Esophagus (tissue), 2 donors: Measurements from ENCODE around the gene LENG9. TPM values are rescaled to one million over a fixed set of nuclear protein-coding genes. Genes with fewer than 3 reads are reported as not detected.

Experiments used
- H3K27ac ChIP-seq, 2 donors: one replicate each; pipeline ENCODE4 v1.5.1; 2013; ENCODE audit warnings: low read depth in 2 of 2, mild to moderate bottlenecking in 2 of 2, inconsistent platforms in 1 of 2, low read length in 1 of 2, moderate library complexity in 1 of 2
- H3K27me3 ChIP-seq, 2 donors: one replicate each; pipeline ENCODE4 v1.6.1; 2013; ENCODE audit warnings: low read length in 2 of 2, control low read depth in 1 of 2, mild to moderate bottlenecking in 1 of 2; ENCODE audit not compliant: insufficient read depth in 2 of 2, control insufficient read depth in 1 of 2
- H3K36me3 ChIP-seq, 2 donors: one replicate each; pipeline ENCODE4 v1.6.1; 2013; ENCODE audit warnings: low read length in 1 of 2; ENCODE audit not compliant: control insufficient read depth in 2 of 2, insufficient read depth in 2 of 2
- H3K4me1 ChIP-seq, 2 donors: one replicate each; pipeline ENCODE4 v1.6.1; 2013; ENCODE audit warnings: low read length in 1 of 2; ENCODE audit not compliant: control insufficient read depth in 2 of 2, insufficient read depth in 2 of 2
- H3K4me3 ChIP-seq, 2 donors: one replicate each; pipeline ENCODE4 v1.5.1; 2013; ENCODE audit warnings: low read length in 2 of 2, mild to moderate bottlenecking in 2 of 2, low read depth in 1 of 2, moderate library complexity in 1 of 2
- H3K9me3 ChIP-seq, 2 donors: one replicate each; pipeline ENCODE4 v1.6.1; 2013; ENCODE audit warnings: mild to moderate bottlenecking in 2 of 2, low read depth in 1 of 2, low read length in 1 of 2, moderate library complexity in 1 of 2; ENCODE audit not compliant: control insufficient read depth in 2 of 2, insufficient read depth in 1 of 2
- WGBS, 2 donors: extraction: QIAGEN DNeasy Blood & Tissue Kit; methylation state at CpG; one replicate each; pipeline ENCODE4 v1.1.7; 2013; 5-methylcytosine and 5-hydroxymethylcytosine counted together
- polyA plus RNA-seq, 2 donors: library from polyadenylated mRNA; stranded (reverse); fragments of 200-250 nt; gene quantifications; one replicate each; pipeline ENCODE4 v1.2.3, GENCODE V29; 2013
- donor health status: healthy with polysubstance abuse.
- donor health status: Bipolar disorder and iron deficiency.

The LENG9 gene
- polyA plus RNA-seq, 2 donors = 4.4 to 5.8 TPM

DNA sequence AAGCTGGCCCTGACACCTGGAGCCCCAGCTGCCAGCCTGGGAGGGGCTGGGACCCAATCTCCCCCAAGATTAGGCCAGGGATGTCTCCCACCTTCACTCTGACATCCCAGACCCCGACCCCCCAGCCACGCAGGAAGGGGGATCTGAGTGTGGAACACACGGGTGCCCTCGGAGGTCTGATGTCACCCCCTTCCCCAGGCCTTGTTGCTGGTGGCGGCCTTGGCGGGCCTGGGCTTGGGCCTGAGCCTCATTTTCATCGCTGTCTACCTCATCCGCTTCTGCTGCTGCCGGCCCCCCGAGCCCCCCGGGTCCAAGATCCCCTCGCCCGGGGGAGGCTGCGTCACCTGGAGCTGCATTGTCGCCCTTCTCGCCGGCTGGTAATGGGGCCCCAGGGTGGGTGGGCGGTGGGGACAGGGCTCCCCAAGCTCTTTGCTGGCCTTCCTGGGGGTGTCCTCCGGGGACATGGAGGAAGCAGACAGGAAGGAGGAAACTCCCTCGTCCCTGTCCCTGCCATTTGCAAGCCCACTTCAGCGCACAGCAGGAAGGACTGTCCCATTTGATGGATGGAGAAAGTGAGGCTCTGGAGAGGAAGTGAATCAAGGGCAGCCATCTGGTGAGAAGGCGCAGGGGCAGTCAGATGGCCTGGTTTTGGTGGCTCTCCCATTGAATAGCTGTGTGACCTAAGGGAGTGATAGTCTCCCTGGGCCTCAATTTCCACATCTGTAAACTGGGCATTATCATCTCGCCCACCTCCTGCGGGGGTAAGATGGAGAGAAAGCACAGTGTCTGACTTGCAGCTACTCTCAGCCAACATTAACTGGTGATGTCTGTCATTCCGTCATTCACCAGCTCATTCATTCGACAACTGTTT, 44.4 kb downstream of the LENG9 start:
- Histone ChIP-seq H3K9me3 (peaks cover 0 to 4% of the 10 kb centered on the region in 2 donors), H3K4me1 (peaks cover 0 to 2% of the 10 kb centered on the region in 2 donors), H3K36me3 (no peaks in the 10 kb centered on the region), H3K4me3 (no peak overlapping the region), H3K27me3 (peaks cover 0 to 16% of the 10 kb centered on the region in 2 donors), H3K27ac (no peak overlapping the region)
- WGBS, 2 donors = 82 to 83% methylated on average over 26 of the region's 26 CpGs

DNA sequence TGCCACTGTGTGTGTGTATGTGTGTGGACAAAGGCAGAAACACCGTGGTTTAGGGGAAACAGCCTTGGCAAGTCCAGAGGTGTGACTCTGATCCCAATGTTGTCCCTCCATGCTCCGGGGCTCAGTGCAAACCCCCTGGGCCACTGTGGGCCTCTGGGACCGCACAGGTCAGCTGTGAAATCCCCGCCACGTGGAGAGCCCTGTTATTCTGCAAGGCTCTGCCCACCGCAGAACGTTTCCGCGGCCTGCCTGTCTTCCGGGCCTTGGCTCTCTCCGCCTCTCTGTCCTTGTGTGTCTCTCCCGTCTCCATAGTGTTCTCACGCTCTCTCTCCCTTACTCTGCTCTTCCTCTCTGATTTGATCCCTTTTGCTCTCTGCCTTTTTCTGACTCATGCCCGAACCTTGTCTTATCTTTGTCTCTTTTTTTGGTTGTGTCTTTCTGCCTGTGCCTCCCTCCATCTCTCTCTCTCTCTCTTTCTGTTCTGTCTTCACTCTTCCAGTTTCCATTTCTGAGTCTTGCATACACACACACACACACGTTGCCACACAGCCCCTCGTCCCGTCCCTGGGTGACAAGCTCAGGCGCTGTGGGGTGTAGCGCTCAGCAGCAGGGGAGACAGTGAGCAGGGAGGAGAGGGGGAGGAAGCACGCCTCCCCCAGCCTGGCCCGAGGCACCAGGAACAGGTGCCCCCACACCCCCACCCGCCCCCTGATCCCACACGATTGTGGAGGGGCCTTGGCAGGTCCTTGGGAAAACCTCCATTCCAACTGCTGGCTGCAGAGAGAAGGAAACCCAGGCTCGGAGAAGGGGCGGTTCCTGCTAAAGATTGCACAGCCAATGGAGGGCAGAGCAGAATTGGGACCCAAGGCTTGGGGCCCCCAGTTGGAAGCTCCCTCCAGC, 45.3 kb downstream of the LENG9 start:
- Histone ChIP-seq H3K27me3 (peaks cover 0 to 16% of the 10 kb centered on the region in 2 donors), H3K9me3 (peaks cover 0 to 8% of the 10 kb centered on the region in 2 donors), H3K4me3 (no peak overlapping the region), H3K36me3 (no peaks in the 10 kb centered on the region), H3K27ac (no peak overlapping the region), H3K4me1 (peaks cover 0 to 2% of the 10 kb centered on the region in 2 donors)
- WGBS, 2 donors = 16 to 21% methylated on average over 25 of the region's 25 CpGs

DNA sequence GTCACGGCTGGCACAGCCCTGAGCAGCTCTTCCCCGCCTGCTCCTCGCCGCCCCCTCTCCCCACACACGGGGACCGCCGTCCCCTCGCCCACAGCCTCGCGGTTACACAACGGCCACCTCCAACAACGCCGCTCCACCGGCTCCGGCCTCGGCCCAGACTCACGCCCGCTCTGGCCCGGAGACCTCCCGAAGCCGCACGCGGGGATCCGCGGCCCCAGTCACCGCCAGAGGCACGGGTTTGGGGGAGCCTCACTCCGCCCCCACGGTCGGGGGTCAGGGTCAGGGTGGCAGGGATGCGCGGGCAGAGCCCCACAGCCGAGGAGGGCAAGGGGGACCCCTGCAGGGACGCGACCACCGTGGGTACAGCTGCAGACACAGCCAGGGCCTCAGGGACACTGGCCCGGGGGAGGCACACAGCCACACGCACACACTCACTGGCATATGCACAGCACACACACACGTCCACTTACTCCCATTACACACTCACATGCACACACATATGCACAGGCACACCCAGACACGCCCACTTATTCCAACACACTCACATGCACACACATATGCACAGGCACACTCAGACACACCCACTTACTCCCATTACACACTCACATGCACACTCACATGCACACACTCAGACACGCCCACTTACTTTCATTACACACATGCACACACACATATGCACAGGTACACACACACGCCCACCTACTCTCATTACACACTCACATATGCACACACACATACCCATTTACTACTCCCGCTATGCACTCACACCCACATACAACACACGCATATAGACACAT, 46.7 kb downstream of the LENG9 start:
- H3K36me3 ChIP-seq = no peaks in the 10 kb centered on the region
- H3K27me3 ChIP-seq = peaks cover 0 to 16% of the 10 kb centered on the region in 2 donors
- 36 to 37% methylated on average over 39 to 44 of the region's 44 CpGs for WGBS, 2 donors
- peaks cover 0 to 8% of the 10 kb centered on the region in 2 donors for H3K9me3 ChIP-seq
- peaks cover 0 to 2% of the 10 kb centered on the region in 2 donors for H3K4me1 ChIP-seq
- no peak overlapping the region for H3K4me3 ChIP-seq
- no peak overlapping the region for H3K27ac ChIP-seq

DNA sequence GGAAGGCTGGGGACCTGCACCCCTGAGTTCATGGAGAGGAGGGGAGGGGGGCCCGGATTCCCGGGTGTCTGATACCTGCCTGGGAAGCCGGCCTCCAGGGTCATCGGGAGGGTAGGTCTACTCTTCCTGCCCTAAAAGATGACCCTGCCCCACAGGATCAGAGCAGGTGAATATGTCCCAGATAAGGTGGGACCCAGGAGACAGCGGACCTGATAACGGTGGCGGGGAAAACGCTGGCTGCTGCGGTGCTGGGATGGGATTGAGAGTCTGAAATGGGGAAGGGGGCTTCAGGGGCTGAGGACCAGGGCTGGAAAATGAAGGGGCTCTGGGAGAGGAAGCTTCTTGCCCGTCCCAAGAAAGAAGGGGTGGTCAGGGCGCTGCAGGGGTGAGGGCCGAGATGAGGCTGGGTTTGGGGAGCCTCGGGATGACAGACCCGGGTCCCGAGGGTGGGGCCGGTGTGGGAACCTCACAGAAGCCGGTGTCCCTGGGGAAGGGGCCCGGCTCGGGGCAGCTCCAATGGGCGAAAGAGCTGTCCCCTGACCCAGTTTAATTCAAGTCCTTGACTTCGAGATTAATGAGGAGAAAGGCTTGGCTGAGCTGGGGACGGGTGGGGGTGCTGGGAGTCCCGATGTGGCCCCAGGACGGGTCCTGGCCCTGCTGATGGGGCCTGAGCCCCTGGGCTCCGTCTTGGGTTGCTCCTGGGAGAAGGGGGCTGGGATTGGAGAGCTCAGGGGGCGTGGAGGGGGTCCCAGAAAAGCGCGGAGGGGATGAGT, 47.5 kb downstream of the LENG9 start:
- Histone ChIP-seq H3K27me3 (peaks cover 0 to 16% of the 10 kb centered on the region in 2 donors), H3K4me1 (peaks cover 0 to 2% of the 10 kb centered on the region in 2 donors), H3K4me3 (no peak overlapping the region), H3K36me3 (no peaks in the 10 kb centered on the region), H3K27ac (no peak overlapping the region), H3K9me3 (peaks cover 0 to 8% of the 10 kb centered on the region in 2 donors)
- 6 to 7% methylated on average over 26 to 28 of the region's 28 CpGs for WGBS, 2 donors

DNA sequence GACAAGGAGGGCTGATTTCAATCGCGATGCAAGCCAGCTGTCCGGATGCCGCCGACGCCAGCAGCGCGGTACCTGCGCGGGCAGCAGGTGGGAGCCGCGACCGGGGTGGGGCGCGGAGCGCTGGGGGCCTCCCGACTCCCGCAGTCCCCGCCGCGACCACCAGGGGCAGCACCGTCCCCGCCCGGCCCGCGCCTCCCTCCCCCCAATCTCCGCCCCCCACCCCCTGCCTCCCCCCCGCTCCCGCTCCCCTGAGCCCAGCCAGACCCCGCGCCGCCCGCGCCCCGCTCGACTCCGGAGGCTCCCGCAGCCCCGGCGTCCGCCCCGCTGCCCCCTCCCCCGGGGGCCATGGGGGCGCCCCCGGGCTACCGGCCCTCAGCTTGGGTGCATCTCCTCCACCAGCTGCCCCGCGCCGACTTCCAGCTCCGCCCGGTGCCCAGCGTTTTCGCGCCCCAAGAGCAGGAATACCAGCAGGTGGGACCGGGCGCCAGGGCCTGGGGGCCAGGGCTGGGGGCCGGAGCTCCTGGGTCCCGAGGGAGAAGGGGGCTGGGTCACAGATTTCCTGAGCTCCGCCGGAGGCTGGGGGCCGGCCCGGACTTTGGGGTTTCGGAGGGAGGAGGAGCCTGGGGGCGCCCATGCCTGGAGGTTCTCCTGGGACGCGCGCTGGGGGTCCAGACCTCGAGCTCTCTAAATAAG, 48.2 kb downstream of the LENG9 start, which contains the start of gene TTYH1:
Gene TTYH1 (plus strand): TSS at position 257 of the 693 bp plus-strand sequence. CDS start 89 bp downstream, at position 346.
- Histone ChIP-seq H3K27me3 (peaks cover 0 to 16% of the 10 kb centered on the region in 2 donors), H3K9me3 (peaks cover 0 to 8% of the 10 kb centered on the region in 2 donors), H3K27ac (no peak within 1 kb of the TSS), H3K36me3 (no peaks in the 10 kb centered on the region), H3K4me3 (no peak within 1 kb of the TSS), H3K4me1 (peaks cover 0 to 2% of the 10 kb centered on the region in 2 donors)
- 5 to 10% methylated on average over 22 to 65 of the region's 68 CpGs for WGBS, 2 donors

DNA sequence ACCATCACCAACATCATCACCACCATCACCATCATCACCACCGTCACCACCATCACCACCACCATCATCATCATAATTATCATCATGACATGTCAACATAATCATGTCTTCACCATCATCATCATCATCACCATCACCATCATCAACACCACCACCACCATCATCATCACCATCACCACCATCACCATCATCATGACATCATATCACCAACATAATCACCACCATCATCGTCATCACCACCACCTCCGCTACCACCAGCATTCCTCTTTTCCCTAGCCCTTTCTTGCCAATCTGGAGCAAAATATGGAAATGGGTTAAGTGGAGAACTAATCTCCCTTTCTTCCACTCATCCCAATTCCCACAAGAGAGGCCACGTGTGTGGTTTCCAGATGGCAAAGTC, 49.4 kb downstream of the LENG9 start:
- WGBS, 2 donors = 87 to 88% methylated on average over 4 of the region's 4 CpGs

DNA sequence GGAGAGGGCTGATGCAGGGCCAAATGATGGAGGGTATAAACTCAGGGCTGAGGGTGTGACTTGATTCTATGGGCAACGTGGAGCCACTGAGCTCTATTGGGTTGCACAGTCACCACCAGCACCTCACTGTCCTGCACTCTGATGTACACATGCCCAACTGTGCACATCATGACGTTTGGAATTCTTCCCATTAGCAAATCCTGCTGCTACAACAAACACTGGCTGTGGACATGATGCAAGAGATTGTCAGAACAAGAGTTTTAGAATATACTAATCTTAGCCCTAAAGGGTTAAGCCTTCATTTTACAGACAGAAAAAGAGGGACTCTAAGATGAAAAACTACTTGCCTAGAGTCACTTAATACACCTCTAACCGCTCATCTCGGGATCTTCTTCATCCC, 50.7 kb downstream of the LENG9 start:
- Histone ChIP-seq H3K36me3 (no peaks in the 10 kb centered on the region), H3K27ac (no peak overlapping the region), H3K27me3 (peaks cover 0 to 16% of the 10 kb centered on the region in 2 donors), H3K9me3 (peaks cover 0 to 8% of the 10 kb centered on the region in 2 donors), H3K4me3 (no peak overlapping the region), H3K4me1 (no peaks in the 10 kb centered on the region)
- WGBS, 2 donors = 70 to 76% methylated on average over 4 of the region's 4 CpGs

More for the DNA sequence above, 49.4 kb downstream of the LENG9 start:
- Histone ChIP-seq H3K27me3 (peaks cover 0 to 16% of the 10 kb centered on the region in 2 donors), H3K36me3 (no peaks in the 10 kb centered on the region), H3K27ac (no peak overlapping the region), H3K4me1 (peaks cover 0 to 2% of the 10 kb centered on the region in 2 donors), H3K4me3 (no peak overlapping the region), H3K9me3 (peaks cover 0 to 8% of the 10 kb centered on the region in 2 donors)
